ENCODE measurements around the gene NOL9. TPM values are rescaled to one million over a fixed set of nuclear protein-coding genes. Genes with fewer than 3 reads are reported as not detected.

The NOL9 gene
- total and polyA plus RNA-seq, 2 of the 13 experiments (the other 11 are each of a cell fraction or from before 2014, with no cell fraction given): 18.0 to 24.7 TPM

DNA sequence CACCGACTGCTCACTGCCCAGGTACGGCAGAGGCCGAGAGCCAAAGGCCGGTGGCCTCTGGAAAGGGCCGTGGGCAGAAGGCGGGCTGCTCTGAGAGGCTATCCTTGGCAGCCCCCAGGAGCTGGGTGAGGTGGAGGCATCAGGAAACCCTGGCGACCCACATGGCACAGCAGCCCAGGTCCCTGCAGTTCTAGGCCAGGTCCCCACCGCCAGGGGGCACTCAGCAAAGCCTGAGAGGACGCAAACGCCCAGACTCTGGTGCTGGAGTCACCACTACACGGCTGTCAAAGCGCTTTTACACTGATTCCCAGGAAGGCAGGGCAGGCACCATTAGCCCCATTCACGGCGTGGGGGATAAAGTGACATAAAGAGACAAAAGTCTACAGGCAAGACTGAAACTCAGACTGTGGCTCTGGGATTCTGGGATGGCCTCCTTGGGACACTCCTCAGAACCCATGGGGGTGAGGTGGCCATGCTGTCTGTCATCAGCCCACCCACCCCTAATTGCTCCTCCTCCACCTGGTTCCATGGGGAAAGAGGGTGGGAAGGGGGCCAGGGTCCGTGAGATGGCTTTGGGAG, 67.8 kb downstream of the NOL9 start (continued):
- TF ChIP-seq, protein P1, sequence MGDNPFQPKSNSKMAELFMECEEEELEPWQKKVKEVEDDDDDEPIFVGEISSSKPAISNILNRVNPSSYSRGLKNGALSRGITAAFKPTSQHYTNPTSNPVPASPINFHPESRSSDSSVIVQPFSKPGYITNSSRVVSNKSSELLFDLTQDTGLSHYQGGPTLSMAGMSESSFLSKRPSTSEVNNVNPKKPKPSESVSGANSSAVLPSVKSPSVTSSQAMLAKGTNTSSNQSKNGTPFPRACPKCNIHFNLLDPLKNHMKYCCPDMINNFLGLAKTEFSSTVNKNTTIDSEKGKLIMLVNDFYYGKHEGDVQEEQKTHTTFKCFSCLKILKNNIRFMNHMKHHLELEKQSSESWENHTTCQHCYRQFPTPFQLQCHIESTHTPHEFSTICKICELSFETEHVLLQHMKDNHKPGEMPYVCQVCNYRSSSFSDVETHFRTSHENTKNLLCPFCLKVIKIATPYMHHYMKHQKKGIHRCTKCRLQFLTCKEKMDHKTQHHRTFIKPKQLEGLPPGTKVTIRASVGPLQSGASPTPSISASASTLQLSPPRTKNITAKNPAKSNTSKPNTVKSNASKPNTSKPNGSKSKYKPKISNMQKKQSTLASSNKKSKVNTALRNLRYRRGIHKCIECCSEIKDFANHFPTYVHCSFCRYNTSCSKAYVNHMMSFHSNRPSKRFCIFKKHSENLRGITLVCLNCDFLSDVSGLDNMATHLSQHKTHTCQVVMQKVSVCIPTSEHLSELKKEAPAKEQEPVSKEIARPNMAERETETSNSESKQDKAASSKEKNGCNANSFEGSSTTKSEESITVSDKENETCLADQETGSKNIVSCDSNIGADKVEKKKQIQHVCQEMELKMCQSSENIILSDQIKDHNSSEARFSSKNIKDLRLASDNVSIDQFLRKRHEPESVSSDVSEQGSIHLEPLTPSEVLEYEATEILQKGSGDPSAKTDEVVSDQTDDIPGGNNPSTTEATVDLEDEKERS (CRISPR knock-in tag; IDR thresholded peaks at IDR 0.05): no peak
- TF ChIP-seq ARNTL (CRISPR knock-in tag; IDR thresholded peaks at IDR 0.05) (no peak), PHF21A (CRISPR knock-in tag; IDR thresholded peaks at IDR 0.05) (no peak), HNRNPH1 (optimal IDR thresholded peaks at IDR 0.05; ENCODE audit: low read depth, low read length) (no peak), HMG20A (CRISPR knock-in tag; IDR thresholded peaks at IDR 0.05; ENCODE audit: borderline replicate concordance) (no peak), NBN (conservative IDR thresholded peaks at IDR 0.05) (no peak), ZNF124 (CRISPR knock-in tag; IDR thresholded peaks at IDR 0.05) (no peak), ZNF251 (CRISPR knock-in tag; IDR thresholded peaks at IDR 0.05) (no peak), ZNF234 (CRISPR knock-in tag; conservative IDR thresholded peaks at IDR 0.05) (no peak), RFXAP (CRISPR knock-in tag; IDR thresholded peaks at IDR 0.05; ENCODE audit: borderline replicate concordance) (no peak), CSRNP2 (CRISPR knock-in tag; conservative IDR thresholded peaks at IDR 0.05; ENCODE audit: low read depth) (no peak), HOXA7 (CRISPR knock-in tag; IDR thresholded peaks at IDR 0.05) (no peak), HNF4A (CRISPR knock-in tag; IDR thresholded peaks at IDR 0.05) (no peak), SMAD3 (CRISPR knock-in tag; IDR thresholded peaks at IDR 0.05) (no peak), SIN3A (IDR thresholded peaks at IDR 0.05; ENCODE audit: borderline replicate concordance, low read depth, low read length) (no peak), ZNF20 (CRISPR knock-in tag; IDR thresholded peaks at IDR 0.05) (no peak), IRF9 (CRISPR knock-in tag; IDR thresholded peaks at IDR 0.05; ENCODE audit: borderline replicate concordance) (no peak), ZNF569 (CRISPR knock-in tag; IDR thresholded peaks at IDR 0.05; ENCODE audit: borderline replicate concordance) (no peak), ZNF563 (CRISPR knock-in tag; IDR thresholded peaks at IDR 0.05) (no peak), MAF1 (CRISPR knock-in tag; IDR thresholded peaks at IDR 0.05; ENCODE audit: borderline replicate concordance) (no peak), KLF6 (CRISPR knock-in tag; IDR thresholded peaks at IDR 0.05) (no peak), CBFB (CRISPR knock-in tag; IDR thresholded peaks at IDR 0.05) (0 out of 2 replicates have a peak, but pooled peaks have one; percentile 17)
- TF ChIP-seq, protein P2, sequence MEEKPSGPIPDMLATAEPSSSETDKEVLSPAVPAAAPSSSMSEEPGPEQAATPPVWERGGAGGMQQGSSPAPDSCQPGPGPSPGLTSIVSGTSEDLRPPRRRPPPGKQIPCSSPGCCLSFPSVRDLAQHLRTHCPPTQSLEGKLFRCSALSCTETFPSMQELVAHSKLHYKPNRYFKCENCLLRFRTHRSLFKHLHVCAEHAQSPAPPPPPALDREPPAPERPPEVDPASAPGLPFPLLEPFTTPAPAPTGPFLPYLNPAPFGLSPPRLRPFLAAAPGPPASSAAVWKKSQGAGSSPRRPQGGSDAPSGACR (CRISPR knock-in tag; IDR thresholded peaks at IDR 0.05): no peak
- TF ChIP-seq, protein P3, sequence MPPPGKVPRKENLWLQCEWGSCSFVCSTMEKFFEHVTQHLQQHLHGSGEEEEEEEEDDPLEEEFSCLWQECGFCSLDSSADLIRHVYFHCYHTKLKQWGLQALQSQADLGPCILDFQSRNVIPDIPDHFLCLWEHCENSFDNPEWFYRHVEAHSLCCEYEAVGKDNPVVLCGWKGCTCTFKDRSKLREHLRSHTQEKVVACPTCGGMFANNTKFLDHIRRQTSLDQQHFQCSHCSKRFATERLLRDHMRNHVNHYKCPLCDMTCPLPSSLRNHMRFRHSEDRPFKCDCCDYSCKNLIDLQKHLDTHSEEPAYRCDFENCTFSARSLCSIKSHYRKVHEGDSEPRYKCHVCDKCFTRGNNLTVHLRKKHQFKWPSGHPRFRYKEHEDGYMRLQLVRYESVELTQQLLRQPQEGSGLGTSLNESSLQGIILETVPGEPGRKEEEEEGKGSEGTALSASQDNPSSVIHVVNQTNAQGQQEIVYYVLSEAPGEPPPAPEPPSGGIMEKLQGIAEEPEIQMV (CRISPR knock-in tag; IDR thresholded peaks at IDR 0.05; ENCODE audit: low read depth): no peak
